Esophagus muscularis mucosa (tissue), 3 donors: Measurements from ENCODE around the gene ACR.

ENCODE experiments used
- POLR2A ChIP-seq: fragments of 450-650 bp; IDR thresholded peaks from one replicate; pipeline ENCODE4 v1.6.1; 2017; ENCODE audit warnings: antibody characterized with exemption, moderate library complexity, mild to moderate bottlenecking, low read depth
- POLR2AphosphoS5 ChIP-seq, 2 donors: sonication (generic); formaldehyde crosslinking; IDR thresholded peaks; one replicate each; pipeline ENCODE4 v1.6.1; 2017; ENCODE audit warnings: antibody characterized with exemption in 2 of 2
- TF ChIP-seq, protein P1 (sequence below), 3 experiments: fragments of 200-600 bp in 2 of 3; fragments of 450-650 bp in 1 of 3; sonication (generic) in 2 of 3; IDR thresholded peaks; one replicate each; pipeline ENCODE4 v1.5.1; 2017 to 2019; ENCODE audit warnings: antibody characterized with exemption in 3 of 3, mild to moderate bottlenecking in 2 of 3, moderate library complexity in 1 of 3

DNA sequence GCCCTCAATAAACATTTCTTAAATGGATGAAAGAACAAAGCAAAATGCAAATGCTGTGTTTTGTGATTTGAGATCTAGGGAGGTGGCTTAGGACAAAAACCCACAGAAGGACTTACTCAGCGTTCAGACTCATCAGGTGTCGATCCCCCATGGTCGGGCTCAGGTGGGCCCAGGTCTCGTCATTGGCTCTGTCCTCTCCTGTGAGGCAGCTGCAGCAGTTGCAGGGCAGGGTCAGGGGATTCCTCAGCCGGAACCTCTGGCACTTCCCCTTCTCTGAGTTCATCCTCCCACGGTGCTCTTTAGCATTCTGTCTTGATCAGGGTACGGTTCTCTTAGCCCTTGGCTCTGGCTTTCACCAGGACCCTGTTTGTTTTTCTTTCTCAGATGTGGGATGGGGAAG, 14.0 kb upstream of the ACR start:
- TF ChIP-seq POLR2AphosphoS5 (IDR thresholded peaks at IDR 0.05): no peak
- TF ChIP-seq, protein P1, sequence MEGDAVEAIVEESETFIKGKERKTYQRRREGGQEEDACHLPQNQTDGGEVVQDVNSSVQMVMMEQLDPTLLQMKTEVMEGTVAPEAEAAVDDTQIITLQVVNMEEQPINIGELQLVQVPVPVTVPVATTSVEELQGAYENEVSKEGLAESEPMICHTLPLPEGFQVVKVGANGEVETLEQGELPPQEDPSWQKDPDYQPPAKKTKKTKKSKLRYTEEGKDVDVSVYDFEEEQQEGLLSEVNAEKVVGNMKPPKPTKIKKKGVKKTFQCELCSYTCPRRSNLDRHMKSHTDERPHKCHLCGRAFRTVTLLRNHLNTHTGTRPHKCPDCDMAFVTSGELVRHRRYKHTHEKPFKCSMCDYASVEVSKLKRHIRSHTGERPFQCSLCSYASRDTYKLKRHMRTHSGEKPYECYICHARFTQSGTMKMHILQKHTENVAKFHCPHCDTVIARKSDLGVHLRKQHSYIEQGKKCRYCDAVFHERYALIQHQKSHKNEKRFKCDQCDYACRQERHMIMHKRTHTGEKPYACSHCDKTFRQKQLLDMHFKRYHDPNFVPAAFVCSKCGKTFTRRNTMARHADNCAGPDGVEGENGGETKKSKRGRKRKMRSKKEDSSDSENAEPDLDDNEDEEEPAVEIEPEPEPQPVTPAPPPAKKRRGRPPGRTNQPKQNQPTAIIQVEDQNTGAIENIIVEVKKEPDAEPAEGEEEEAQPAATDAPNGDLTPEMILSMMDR (IDR thresholded peaks at IDR 0.05): no peak
- TF ChIP-seq POLR2A: no peak
